SH-SY5Y (cell line): ENCODE results near the gene C5orf58.

Source experiments
- GATA2 ChIP-seq: IDR thresholded peaks from 2 replicates; pipeline ENCODE4 v1.6.1; 2011; ENCODE audit warnings: mild to moderate bottlenecking, low read depth, low read length
- GATA3 ChIP-seq: IDR thresholded peaks from 2 replicates; pipeline ENCODE4 v1.6.1; 2011; ENCODE audit warnings: low read depth, mild to moderate bottlenecking, low read length, moderate library complexity

The C5orf58 gene

DNA sequence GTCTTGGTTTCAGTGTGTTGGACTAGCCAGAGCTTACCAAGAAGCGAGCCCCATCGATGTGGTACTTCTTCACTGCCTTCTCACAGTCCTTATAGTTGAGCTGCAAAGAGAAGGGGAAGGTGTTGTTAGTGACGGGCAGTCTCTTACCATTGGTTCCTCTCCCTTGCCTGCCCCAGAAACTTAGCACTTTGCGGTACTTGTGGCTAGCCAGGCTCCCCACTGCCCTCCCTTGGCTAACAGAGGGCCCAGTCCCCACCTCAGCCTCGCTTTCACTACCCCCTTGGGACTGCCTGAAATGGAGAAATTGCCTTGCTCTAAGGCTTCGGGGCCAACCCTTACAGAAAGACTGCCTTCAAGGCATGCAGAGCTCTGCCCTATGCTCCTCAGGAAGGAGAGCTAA, 60.5 kb downstream of the C5orf58 start:
- TF ChIP-seq GATA3 (no peak), GATA2 (no peak)

DNA sequence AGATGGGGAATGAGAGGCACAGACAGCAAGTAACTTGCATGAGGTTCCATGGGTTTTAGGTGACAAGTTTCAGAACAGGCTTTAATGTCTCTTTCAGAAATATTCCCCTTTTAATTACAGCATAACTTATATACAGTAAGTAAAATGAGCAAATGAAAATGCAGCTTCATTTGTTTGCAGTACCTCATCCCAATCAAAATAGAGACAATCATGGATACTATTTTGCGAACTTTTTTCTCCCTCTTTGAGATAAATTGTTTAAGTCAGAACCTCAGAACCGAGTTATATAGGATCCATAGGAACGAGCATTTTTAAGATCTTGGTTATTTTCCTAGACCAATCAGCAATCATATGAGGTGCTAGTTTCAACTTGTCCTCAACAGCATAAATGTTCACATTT, 61.3 kb downstream of the C5orf58 start:
- TF ChIP-seq GATA3 (no peak), GATA2 (no peak)

DNA sequence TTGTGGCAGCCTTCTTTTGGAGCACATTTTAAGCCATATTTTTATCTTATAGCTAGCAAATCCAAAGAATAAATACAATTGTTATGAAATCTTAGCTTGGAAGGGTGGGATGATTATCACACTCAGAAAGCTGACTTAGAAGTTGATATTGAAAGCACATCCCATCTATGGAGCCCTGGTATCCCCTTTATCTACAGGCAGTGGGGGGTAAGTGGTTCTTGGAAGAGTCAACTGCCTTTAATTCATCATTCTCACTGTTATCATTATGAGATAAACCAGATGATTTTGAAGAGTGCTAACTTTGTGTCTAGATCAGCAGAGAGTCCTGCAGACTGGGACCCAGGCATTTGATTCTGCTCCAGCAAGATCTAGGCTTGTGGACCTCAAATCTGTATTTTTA, 61.8 kb downstream of the C5orf58 start:
- TF ChIP-seq GATA3 (no peak), GATA2 (no peak)
